DMS79 (cell line): ENCODE results near the gene SCEL.
"Not testable (repeated sequence)": the region's sequence is repeated elsewhere in the genome, so short reads cannot be mapped to it uniquely, and the experiment has no call there.

Experiments
- DNase-seq: peaks from one replicate; lab custom pipeline; 2025; lab: John Stamatoyannopoulos, UW

SCEL gene, protein sequence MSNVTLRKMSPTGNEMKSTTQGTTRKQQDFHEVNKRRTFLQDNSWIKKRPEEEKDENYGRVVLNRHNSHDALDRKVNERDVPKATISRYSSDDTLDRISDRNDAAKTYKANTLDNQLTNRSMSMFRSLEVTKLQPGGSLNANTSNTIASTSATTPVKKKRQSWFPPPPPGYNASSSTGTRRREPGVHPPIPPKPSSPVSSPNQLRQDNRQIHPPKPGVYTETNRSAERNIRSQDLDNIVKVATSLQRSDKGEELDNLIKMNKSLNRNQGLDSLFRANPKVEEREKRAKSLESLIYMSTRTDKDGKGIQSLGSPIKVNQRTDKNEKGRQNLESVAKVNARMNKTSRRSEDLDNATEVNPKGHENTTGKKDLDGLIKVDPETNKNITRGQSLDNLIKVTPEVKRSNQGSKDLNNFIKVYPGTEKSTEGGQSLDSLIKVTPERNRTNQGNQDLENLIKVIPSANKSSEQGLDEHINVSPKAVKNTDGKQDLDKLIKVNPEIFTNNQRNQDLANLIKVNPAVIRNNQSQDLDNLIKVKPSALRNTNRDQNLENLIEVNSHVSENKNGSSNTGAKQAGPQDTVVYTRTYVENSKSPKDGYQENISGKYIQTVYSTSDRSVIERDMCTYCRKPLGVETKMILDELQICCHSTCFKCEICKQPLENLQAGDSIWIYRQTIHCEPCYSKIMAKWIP

DNA sequence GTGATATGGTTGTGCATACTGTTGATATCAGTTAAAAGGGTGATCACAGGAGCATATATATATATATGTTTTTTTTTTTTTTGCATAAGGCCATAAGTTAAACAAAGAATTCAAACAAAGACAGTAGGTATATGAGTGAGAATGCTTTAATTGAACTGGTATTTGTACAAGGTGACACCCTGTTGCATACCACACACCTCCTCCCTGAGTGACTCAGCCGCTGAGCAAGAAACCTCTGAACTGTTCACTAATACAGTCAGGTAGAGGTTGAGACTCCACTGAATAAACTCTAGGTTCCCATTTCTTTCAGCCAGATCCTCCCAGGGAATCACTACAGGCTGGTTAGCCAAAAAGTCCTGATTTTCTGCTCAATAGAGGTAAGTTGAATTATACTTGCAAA is at the start of gene SCEL:
Gene SCEL (plus strand): TSS at position 259 of the 400 bp plus-strand sequence. CDS start 20,170 bp downstream, outside the sequence.
- DNase-seq, result no peak

- DNase-seq, result no peak
These were observed 45.8 kb upstream of the SCEL start for GRCh38 chr13:77489566-77490337.

DNA sequence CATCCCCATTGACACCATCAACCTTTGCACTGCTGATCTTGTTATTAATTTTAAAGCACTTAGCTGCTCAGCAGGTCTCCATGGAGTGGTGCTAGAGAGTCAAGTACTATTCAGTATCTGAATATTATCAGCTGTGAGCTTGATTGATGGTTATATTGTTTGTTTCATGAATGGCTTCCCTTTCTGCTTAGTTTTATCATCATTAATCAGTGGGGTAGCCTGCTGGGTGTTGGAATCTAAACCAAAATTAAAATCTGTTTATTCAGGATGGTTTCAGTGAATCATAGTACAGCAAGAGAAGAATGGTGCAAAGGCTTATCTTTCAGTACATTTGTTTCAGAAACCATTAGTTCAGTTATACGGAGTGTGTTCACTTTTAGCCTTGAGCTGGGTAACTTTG is 42.5 kb upstream of the SCEL start:
- DNase-seq, result peak; percentile 33

DNA sequence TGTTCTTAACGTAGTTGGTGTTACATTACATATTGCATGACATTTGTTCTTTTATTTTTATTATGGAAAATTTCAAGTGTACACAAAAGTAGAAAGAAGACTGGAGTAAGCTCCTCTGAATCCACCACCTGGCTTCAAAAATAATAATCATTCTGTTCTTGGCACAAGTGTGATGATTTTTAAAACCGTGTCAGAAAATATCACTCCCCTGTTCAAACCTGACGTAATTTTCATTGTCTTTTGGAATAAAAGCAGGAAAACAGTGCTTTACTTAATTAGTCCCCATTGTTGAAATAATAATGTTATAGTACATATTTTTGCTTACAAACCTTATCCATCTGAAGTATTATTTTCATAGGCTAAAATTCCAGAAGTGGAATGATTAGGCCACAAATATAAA is 41.3 kb upstream of the SCEL start:
- DNase-seq, result no peak

DNA sequence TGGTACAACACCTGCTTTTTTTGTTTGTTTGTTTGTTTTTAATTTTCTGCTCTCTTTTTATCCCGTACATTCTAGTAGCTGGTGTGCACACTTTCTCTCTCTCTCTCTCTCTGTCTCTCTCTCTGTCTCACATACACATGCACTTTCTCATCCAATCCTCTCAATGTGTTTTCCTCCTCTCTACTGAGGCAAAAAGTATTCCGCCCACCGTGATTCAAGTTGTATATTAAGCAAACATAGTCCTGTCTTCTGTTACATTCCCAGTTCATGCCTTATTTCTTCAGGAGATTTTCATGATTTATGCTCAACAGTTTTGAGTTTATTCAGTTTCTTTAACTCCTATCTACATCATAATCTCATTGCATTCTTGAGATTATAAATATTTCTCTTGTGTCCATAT is 38.2 kb upstream of the SCEL start:
- DNase-seq, result no peak

DNA sequence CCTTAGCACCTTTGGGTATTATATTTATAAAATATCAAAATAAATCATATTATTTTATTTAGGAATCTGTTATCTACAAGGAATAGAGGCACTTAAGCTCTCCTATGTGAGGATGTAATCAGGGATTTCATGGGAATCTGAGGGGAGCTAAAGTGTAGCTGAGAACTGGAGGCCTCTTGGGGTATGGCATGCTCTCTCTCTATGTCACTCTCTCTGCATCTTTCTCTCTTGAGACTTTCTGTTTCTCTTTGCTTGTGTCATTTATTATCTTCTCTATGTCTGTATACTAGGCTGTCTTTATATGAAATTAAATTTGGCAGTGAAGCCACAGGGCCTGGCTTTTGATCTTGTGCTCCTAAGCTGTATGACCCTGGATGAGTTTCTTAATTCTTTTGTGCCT is 37.7 kb upstream of the SCEL start:
- no peak for DNase-seq

DNA sequence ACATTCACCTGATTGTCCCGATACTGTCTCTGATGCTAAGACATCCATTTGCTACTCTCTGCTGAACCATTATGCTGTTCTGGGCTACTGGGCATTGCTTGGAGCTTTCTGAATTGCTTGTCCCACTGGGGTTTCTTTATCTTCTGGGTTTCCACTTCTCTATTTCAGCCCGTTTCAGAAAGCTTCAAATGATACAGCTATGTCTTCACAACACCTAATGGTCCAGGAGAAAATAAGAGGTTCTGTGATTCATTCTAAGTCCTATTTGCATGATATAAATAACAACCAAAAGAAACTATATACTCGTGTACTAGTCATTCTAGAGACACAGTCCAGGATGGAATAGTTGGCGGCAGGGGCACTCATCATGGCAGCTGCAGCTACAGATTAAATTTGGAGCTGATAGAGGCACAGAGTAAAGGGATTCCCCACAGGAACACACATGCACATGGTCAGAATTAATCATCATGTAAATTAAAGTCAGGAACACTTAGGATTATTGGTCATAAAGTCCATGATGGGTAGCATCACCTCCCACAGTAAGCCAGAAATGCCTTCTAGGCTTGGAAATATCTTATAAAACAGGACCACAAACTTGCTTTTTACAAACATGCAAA is 33.3 kb upstream of the SCEL start:
- DNase-seq, result no peak

DNA sequence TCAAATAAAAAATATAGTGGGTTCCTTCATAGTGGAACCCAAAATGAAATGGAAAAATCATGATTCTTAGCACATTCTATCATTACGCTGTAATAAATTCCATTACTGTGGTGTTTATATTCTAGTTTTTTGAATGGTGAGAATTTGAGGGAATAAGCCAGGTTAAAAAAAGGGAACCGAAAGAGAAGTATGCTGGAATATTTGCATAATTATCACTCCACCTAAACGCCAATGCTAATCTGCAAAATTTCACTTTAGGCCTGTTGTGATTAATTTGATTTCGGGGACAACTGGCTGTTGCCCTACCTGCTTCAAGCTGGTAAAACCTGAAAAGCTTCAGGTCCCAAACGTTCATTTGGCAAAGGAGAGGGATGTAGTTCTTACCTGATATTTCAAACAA is 32.1 kb upstream of the SCEL start:
- no peak for DNase-seq

DNA sequence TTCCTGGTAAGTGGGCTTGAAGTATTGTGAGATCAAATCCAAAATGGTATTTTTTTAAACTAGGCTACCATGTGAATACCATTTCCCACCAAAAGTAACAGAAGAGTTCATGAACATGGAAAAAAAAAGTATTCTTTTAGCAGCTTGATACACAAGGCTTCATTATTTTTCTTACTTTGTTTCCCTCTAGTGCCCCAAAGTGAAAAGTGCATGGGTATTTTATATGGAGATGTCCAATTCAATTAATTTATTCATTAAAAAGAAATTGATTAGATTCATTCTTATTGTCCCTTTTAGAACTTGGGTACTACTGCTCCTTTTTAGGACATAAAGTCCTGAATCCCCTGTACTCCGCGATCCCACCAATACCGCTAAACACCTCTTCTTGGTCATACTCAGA is 28.6 kb upstream of the SCEL start:
- DNase-seq, result no peak

DNA sequence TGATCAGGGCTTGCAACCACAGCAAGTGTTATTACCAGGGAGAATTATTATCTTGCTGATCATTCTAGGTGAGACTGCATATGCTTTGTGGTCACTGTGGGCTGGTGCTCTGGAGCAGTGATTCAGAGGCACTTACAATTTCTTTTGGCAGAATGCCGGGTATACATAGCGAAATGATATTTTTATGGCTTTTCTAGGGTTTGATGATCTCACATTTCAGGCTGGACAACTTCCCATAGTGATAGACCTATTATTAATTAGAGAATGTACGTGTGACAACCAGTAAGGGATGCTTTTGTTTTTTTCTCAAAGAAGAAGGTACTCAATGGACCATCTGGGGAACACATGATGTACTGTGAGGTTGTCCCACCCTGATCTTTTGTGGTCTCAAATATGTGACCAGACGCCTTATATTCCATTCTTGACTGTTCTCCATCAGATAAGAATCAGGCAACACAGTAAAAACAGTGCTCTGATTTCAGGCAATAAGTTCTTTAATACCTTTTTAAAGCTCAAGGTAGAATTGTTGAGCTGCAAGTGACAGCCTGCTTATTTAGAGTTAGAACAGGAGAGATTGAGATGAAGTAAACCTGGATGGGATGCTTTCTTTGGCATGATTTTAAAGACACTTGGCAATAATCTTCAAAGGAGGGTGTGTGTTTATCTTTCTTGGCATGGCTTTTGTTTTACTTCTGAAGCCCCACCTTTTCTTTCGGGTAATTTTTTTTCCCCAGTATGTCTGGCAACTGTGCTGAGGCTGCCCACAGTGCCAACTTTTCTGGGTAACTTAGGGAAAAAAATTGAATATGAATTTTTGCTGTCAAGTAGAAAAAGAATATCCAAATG is 27.4 kb upstream of the SCEL start:
- no peak for DNase-seq

DNA sequence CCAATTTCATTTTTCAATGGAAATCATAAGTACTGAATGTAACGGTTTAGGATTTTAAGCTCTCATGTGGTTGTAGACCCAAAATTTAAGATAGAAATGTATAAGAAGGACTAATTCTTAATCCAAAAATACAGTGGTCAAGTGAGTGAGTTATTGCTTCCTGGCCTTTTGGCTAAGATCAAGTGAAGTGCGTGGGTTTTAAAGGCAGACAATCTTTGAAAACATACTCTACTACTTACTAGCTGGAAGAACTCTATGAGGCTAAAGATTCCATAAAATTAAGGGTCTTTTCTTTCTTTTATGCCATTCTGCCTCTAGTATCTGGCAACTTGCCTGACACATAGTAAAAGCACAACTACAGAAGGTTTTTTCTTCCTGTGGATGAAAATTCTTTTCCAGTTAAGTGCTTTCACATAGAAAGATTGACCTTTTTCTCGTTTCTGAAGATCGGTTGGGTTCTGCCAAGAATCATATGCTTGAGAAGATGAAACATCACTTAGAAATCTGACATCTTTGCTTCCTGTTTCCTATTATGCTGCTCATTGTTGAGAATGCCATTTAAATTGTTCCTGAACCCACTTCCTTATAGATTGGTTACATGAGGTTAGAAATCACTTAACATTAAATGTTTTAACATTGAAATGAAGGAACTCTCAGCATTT is 26.4 kb upstream of the SCEL start:
- DNase-seq, result no peak

- DNase-seq, result no peak
These were observed 25.4 kb upstream of the SCEL start for GRCh38 chr13:77510156-77510555.

GRCh38 chr13:77511552-77511951 is 24.0 kb upstream of the SCEL start:
- DNase-seq, result no peak

DNA sequence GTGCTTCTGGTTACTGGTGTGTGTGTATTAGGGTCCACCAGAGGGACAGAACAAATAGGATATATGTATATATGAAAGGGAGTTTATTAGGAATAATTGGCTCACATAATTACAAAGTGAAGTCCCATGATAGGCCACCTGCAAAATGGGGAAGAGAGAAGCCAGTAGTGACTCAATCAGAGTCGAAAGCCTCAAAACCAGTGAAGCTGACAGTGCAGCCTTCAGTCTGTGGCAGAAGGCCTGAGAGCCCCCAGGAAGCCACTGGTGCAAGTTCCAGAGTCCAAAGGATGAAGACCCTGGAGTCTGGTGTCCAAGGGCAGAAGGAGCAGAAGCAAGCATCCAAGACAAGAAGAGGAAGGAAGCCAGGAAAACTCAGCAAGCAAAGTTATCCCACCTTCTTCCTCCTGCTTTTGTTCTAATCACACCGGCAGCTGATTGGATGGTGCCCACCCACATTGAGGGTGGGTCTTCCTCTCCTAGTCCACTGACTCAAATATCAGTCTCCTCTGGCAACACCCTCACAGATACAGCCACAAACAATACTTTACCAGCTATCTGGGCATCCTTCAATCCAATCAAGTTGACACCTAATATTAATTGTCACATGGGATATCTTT is 21.7 kb upstream of the SCEL start:
- DNase-seq, result no peak

DNA sequence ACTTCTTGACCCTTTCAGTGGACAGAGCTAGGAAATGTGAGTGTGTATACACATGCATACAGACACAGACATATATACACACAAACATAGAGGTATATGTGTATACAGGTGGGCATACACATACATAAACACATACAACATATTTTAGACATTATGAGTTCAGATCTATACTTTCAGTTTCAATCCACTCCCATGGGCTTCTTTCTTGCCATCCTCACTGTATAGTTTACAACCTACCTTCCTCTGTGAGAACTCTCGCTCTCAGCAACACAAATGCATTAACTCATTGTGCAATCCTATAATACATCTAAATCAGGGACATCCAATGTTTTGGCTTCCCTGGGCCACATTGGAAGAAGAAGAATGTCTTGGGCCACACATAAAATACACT is 21.2 kb upstream of the SCEL start:
- no peak for DNase-seq

- DNase-seq, result no peak
These were observed 19.7 kb upstream of the SCEL start for GRCh38 chr13:77515785-77516184.

- no peak for DNase-seq
These were observed 19.1 kb upstream of the SCEL start for GRCh38 chr13:77516342-77516789.

GRCh38 chr13:77518266-77518665 is 17.2 kb upstream of the SCEL start:
- DNase-seq, result no peak

DNA sequence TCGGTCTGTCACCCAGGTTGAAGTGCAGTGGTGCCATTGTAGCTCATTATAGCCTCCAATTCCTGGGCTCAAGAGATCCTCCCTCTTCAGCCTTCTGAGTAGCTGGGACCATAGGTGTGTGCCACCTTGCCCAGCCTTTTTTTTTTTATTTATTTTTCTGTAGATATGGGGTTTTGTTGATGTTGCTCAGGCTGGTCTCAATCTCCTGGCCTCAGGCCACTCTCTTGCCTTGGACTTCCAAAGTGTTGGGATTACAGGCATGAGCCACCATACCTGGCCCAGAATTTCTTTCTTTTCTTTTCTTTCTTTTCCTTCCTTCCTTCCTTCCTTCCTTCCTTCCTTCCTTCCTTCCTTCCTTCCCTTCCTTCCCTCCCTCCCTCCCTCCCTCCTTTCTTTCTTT is 16.1 kb upstream of the SCEL start:
- not testable (repeated sequence) for DNase-seq

GRCh38 chr13:77519808-77520207 is 15.7 kb upstream of the SCEL start:
- DNase-seq, result no peak
